PFSK-1 (cell line): ENCODE results near the gene FBXO15.

Source experiments
- REST ChIP-seq, 2 experiments: IDR thresholded peaks; 2 replicates each; pipeline versions ENCODE4 v1.6.1 to v1.8.0; 2011 to 2012; ENCODE audit warnings: low read depth in 2 of 2, low read length in 2 of 2, control low read depth in 1 of 2, inconsistent platforms in 1 of 2, mild to moderate bottlenecking in 1 of 2, moderate library complexity in 1 of 2; ENCODE audit not compliant: insufficient read depth in 1 of 2
- SIN3A ChIP-seq: IDR thresholded peaks from 2 replicates; pipeline ENCODE4 v1.6.1; 2012; ENCODE audit warnings: mild to moderate bottlenecking, low read length, moderate library complexity, borderline replicate concordance; ENCODE audit not compliant: insufficient read depth

- no peak for TF ChIP-seq SIN3A
- no peak for TF ChIP-seq REST (IDR thresholded peaks at IDR 0.05; ENCODE audit: insufficient read depth in 1 of 2, low read depth in 2 of 2, low read length in 2 of 2)
These were observed 7.6 kb upstream of the FBXO15 start for GRCh38 chr18:74155276-74155675.
